HEK293 (cell line): ENCODE measurements around the gene SLC9A9.

Experiments used
- BCL11A ChIP-seq: fragments of 450-650 bp; formaldehyde crosslinking; IDR thresholded peaks from 2 replicates; pipeline ENCODE4 v1.5.1; 2016; ENCODE audit warnings: low read depth, missing biosample characterization, missing genetic modification characterization
- CTCF ChIP-seq: fragments of 450-650 bp; formaldehyde crosslinking; IDR thresholded peaks from 2 replicates; pipeline ENCODE4 v1.5.1; 2016; ENCODE audit warnings: missing biosample characterization, missing genetic modification characterization

GRCh38 chr3:143360244-143360643, 488.0 kb downstream of the SLC9A9 start:
- TF ChIP-seq BCL11A (tag by site-specific recombination) (no peak), CTCF (tag by site-specific recombination) (no peak)
